Smooth muscle cell (in vitro differentiated cells): ENCODE measurements around the gene CYSRT1. TPM values are rescaled to one million over a fixed set of nuclear protein-coding genes. Genes with fewer than 3 reads are reported as not detected.

ENCODE experiments used
- DNase-seq: peaks from one replicate; lab custom pipeline; 2025; ENCODE audit not compliant: unreplicated experiment; lab: John Stamatoyannopoulos, UW
- H2AFZ ChIP-seq: fragments of 200-600 bp; sonication (generic); 2 replicates; pipeline ENCODE4 v1.6.0; 2016; ENCODE audit warnings: antibody characterized with exemption, low read depth, mild to moderate bottlenecking
- H3F3A ChIP-seq: fragments of 200-600 bp; sonication (generic); 2 replicates; pipeline ENCODE4 v1.6.0; 2017; ENCODE audit warnings: antibody characterized with exemption, low read depth
- H3K27ac ChIP-seq: fragments of 200-600 bp; sonication (generic); 2 replicates; pipeline ENCODE4 v1.5.1; 2016; ENCODE audit warnings: low read depth, mild to moderate bottlenecking
- H3K27me3 ChIP-seq: fragments of 200-600 bp; sonication (generic); 2 replicates; pipeline ENCODE4 v1.6.1; 2016; ENCODE audit warnings: low read depth, mild to moderate bottlenecking
- H3K36me3 ChIP-seq: fragments of 200-600 bp; sonication (generic); 2 replicates; pipeline ENCODE4 v1.5.1; 2016; ENCODE audit warnings: low read depth
- H3K4me1 ChIP-seq: fragments of 200-600 bp; sonication (generic); 2 replicates; pipeline ENCODE4 v1.5.1; 2016; ENCODE audit warnings: low read depth
- H3K4me2 ChIP-seq: fragments of 200-600 bp; sonication (generic); 2 replicates; pipeline ENCODE4 v1.6.0; 2016; ENCODE audit warnings: mild to moderate bottlenecking
- H3K4me3 ChIP-seq: fragments of 200-600 bp; sonication (generic); 2 replicates; pipeline ENCODE4 v1.5.1; 2016; ENCODE audit warnings: mild to moderate bottlenecking
- H3K79me2 ChIP-seq: fragments of 200-600 bp; sonication (generic); 2 replicates; pipeline ENCODE4 v1.6.0; 2016; ENCODE audit warnings: low read depth, mild to moderate bottlenecking
- H3K9ac ChIP-seq: fragments of 200-600 bp; sonication (generic); 2 replicates; pipeline ENCODE4 v1.6.0; 2016; ENCODE audit warnings: low read depth
- H3K9me3 ChIP-seq: fragments of 200-600 bp; sonication (generic); replicated peaks from 2 replicates; pipeline ENCODE4 v1.5.1; 2016; ENCODE audit warnings: low read depth
- H4K20me1 ChIP-seq: fragments of 200-600 bp; sonication (generic); 2 replicates; pipeline ENCODE4 v1.6.0; 2016; ENCODE audit warnings: low read depth
- WGBS: methylation state at CpG from one replicate; pipeline ENCODE4 v1.1.7; 2016; ENCODE audit warnings: low lambda C conversion rate; 5-methylcytosine and 5-hydroxymethylcytosine counted together
- polyA plus RNA-seq: library from polyadenylated mRNA; unstranded; fragments of >200 nt; fragmentation: Nextera tagmentation; extraction: Ambion mirVana; gene quantifications from 2 replicates; pipeline ENCODE4 v1.2.1, GENCODE V29; 2016
- total RNA-seq: library from RNA; depleted of rRNA; stranded (reverse); fragments of >200 nt; gene quantifications from 2 replicates; pipeline ENCODE4 v1.2.3, GENCODE V29; 2014
- TF ChIP-seq, protein P1 (sequence below): fragments of 200-600 bp; sonication (generic); IDR thresholded peaks from 2 replicates; pipeline ENCODE4 v1.5.1; 2017; ENCODE audit warnings: borderline replicate concordance, mild to moderate bottlenecking, antibody characterized with exemption; ENCODE audit not compliant: insufficient read depth, poor library complexity, severe bottlenecking

Gene CYSRT1
- total and polyA plus RNA-seq, 2 experiments from 2014 or later: 2.3 to 2.4 TPM

DNA sequence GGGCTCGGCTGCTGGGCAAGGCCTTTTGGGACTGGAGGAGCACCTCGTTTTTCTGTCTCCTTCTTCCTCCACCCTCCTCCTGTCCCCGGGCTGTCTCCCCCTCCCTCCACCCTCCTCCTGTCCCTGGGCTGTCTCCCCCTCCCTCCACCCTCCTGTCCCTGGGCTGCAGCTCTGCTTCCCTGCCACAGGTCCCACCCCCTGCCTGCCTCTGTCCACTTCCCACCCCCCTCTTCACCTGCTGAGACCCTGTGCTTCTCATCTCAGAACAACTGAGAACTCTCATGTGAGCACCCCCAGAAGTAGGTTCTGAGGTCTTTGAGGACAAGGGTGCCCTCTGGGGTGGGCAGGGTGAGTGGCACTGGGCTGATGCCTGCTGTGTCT lies 46.7 kb downstream of the CYSRT1 start:
- no peaks in the 10 kb centered on the region for H3K9me3 ChIP-seq
- no peaks in the 10 kb centered on the region for H3K27me3 ChIP-seq
- no peak overlapping the region for H3K4me2 ChIP-seq
- DNase-seq: no peak
- H3K79me2 ChIP-seq: no peaks in the 10 kb centered on the region
- WGBS: no CpG with 5 or more reads among the region's 3 CpGs
- H3K9ac ChIP-seq: no peak overlapping the region
- TF ChIP-seq, protein P1, sequence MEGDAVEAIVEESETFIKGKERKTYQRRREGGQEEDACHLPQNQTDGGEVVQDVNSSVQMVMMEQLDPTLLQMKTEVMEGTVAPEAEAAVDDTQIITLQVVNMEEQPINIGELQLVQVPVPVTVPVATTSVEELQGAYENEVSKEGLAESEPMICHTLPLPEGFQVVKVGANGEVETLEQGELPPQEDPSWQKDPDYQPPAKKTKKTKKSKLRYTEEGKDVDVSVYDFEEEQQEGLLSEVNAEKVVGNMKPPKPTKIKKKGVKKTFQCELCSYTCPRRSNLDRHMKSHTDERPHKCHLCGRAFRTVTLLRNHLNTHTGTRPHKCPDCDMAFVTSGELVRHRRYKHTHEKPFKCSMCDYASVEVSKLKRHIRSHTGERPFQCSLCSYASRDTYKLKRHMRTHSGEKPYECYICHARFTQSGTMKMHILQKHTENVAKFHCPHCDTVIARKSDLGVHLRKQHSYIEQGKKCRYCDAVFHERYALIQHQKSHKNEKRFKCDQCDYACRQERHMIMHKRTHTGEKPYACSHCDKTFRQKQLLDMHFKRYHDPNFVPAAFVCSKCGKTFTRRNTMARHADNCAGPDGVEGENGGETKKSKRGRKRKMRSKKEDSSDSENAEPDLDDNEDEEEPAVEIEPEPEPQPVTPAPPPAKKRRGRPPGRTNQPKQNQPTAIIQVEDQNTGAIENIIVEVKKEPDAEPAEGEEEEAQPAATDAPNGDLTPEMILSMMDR: no peak
- H3F3A ChIP-seq: no peaks in the 10 kb centered on the region
- peaks cover 5% of the 10 kb centered on the region for H3K4me1 ChIP-seq
- peaks cover 33% of the 10 kb centered on the region for H4K20me1 ChIP-seq
- H3K36me3 ChIP-seq: no peaks in the 10 kb centered on the region
- no peak overlapping the region for H3K27ac ChIP-seq
- no peak overlapping the region for H2AFZ ChIP-seq
- no peak overlapping the region for H3K4me3 ChIP-seq

DNA sequence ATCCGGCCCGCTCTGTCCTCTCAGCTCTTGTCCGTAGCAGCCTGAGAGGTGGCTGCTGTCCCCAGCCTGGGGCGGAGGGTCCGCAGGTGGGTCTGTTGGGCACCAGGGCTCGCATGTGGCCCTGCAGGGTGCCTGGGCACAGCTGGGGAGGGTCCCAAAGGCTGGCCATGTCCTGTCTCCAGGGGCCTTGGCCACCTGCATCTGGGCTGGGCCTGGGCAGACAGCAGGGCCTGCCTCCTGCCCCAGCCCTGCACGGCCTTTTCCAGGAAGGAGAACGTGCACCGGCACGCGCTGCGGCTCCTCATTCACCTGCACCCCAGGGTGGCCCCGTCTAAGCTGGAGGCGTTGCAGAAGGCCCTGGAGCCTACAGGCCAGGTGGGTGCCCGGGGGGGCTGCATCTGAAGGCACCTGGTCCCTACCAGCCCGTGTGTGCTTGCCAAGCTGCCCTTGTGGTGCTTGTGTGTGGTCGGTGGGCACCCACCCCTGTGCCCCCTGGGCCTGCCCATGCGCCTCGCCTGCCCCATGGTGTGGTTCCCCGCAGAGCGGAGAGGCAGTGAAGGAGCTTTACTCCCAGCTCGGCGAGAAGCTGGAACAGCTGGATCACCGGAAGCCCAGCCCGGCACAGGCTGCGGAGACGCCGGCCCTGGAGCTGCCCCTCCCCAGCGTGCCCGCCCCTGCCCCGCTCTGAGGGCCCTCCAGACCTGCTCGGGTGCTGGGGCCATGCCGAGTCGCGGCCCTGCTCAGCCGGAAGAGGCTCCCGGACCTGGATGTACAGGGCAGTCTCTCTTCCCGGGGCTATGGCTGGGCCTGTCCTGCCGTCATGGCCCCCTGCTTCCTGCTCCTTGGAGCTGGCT lies 47.5 kb downstream of the CYSRT1 start:
- H3K4me2 ChIP-seq: no peak overlapping the region
- no peaks in the 10 kb centered on the region for H3K36me3 ChIP-seq
- no peaks in the 10 kb centered on the region for H3K9me3 ChIP-seq
- no peak overlapping the region for H2AFZ ChIP-seq
- H4K20me1 ChIP-seq: peaks cover 33% of the 10 kb centered on the region
- H3K9ac ChIP-seq: no peak overlapping the region
- 92% methylated on average over 31 of the region's 39 CpGs for whole genome bisulfite sequencing
- no peaks in the 10 kb centered on the region for H3F3A ChIP-seq
- peaks cover 13% of the 10 kb centered on the region for H3K4me1 ChIP-seq
- no peaks in the 10 kb centered on the region for H3K79me2 ChIP-seq
- no peak for DNase-seq
- no peak overlapping the region for H3K27ac ChIP-seq
- TF ChIP-seq, protein P1: no peak
- H3K27me3 ChIP-seq: no peaks in the 10 kb centered on the region
- no peak overlapping the region for H3K4me3 ChIP-seq

DNA sequence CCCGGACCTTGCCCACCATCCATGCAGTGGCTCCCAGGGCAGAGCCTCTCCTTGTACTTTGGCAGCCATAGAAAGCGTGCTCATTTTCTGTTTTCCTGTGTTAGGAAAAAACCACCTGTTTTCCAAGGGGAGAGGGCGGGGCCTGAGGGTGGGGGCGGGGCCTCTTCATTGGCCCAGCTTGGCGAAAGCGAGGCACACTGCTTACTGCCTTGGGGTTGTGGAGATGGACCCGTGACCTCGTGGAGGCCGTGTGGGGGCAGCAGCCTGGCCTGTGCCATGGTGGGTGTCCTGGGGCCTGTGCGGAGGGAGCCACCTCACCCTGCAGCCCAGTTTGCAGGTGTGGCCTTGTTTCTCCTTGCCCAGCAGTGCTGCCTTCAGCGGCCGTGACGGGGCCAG lies 48.1 kb downstream of the CYSRT1 start:
- Histone ChIP-seq H3K27ac (no peak overlapping the region), H3K27me3 (no peaks in the 10 kb centered on the region)
- 86% methylated on average over 13 of the region's 13 CpGs for WGBS

More for the DNA sequence above, 48.1 kb downstream of the CYSRT1 start:
- no peak overlapping the region for H3K9ac ChIP-seq
- H3K4me3 ChIP-seq: no peak overlapping the region
- no peaks in the 10 kb centered on the region for H3F3A ChIP-seq
- no peak overlapping the region for H3K4me2 ChIP-seq
- H3K4me1 ChIP-seq: peaks cover 15% of the 10 kb centered on the region
- H3K9me3 ChIP-seq: no peaks in the 10 kb centered on the region
- no peak overlapping the region for H2AFZ ChIP-seq
- H4K20me1 ChIP-seq: peaks cover 33% of the 10 kb centered on the region
- H3K36me3 ChIP-seq: no peaks in the 10 kb centered on the region
- TF ChIP-seq, protein P1: no peak
- DNase-seq: no peak
- no peaks in the 10 kb centered on the region for H3K79me2 ChIP-seq
